KMS-11 (cell line): ENCODE measurements around the gene PALLD.

Experiments
- H2AFZ ChIP-seq: fragments of 200-600 bp; sonication (generic); 2 replicates; pipeline ENCODE4 v1.6.1; 2016; ENCODE audit warnings: antibody characterized with exemption, mixed run types, low read depth
- H3K27ac ChIP-seq: fragments of 200-600 bp; sonication (generic); 2 replicates; pipeline ENCODE4 v1.6.1; 2016; ENCODE audit warnings: mild to moderate bottlenecking, mixed run types
- H3K27me3 ChIP-seq: fragments of 200-600 bp; sonication (generic); 2 replicates; pipeline ENCODE4 v1.6.1; 2017; ENCODE audit warnings: mild to moderate bottlenecking, low read depth, mixed run types, moderate library complexity; ENCODE audit not compliant: insufficient read depth
- H3K36me3 ChIP-seq: fragments of 200-600 bp; sonication (generic); 2 replicates; pipeline ENCODE4 v1.6.1; 2017; ENCODE audit warnings: mild to moderate bottlenecking, mixed run types; ENCODE audit not compliant: insufficient read depth
- H3K4me1 ChIP-seq: fragments of 200-600 bp; sonication (generic); 2 replicates; pipeline ENCODE4 v1.6.1; 2016; ENCODE audit warnings: mild to moderate bottlenecking, low read depth, mixed run types; ENCODE audit not compliant: poor library complexity, severe bottlenecking
- H3K4me2 ChIP-seq: fragments of 200-600 bp; sonication (generic); 2 replicates; pipeline ENCODE4 v1.7.0; 2016; ENCODE audit warnings: mild to moderate bottlenecking, mixed run types
- H3K4me3 ChIP-seq: fragments of 200-600 bp; sonication (generic); IDR thresholded peaks from 2 replicates; pipeline ENCODE4 v1.6.1; 2017; ENCODE audit warnings: low read depth, low read length, mixed read lengths; ENCODE audit not compliant: insufficient read depth
- H3K79me2 ChIP-seq: fragments of 200-600 bp; sonication (generic); 2 replicates; pipeline ENCODE4 v1.6.1; 2016; ENCODE audit warnings: low read depth, mixed run types; ENCODE audit not compliant: insufficient read depth
- H3K9ac ChIP-seq: fragments of 200-600 bp; sonication (generic); 2 replicates; pipeline ENCODE4 v1.6.1; 2016; ENCODE audit warnings: mild to moderate bottlenecking, mixed run types
- H4K20me1 ChIP-seq: fragments of 200-600 bp; sonication (generic); 2 replicates; pipeline ENCODE4 v1.6.1; 2016; ENCODE audit warnings: mild to moderate bottlenecking, mixed run types; ENCODE audit not compliant: insufficient read depth
- CTCF ChIP-seq: fragments of 200-600 bp; sonication (generic); conservative IDR thresholded peaks from 2 replicates; pipeline ENCODE4 v1.6.1; 2017; ENCODE audit warnings: low read depth, mild to moderate bottlenecking, antibody characterized with exemption, low read length, moderate library complexity, mixed read lengths

The PALLD gene

GRCh38 chr4:168893205-168893604 lies 396.4 kb downstream of the PALLD start:
- H3K27me3 ChIP-seq = no peaks in the 10 kb centered on the region
- no peak for TF ChIP-seq CTCF
- no peak overlapping the region for H3K4me3 ChIP-seq
- H2AFZ ChIP-seq = no peak overlapping the region
- no peak overlapping the region for H3K4me2 ChIP-seq
- H3K79me2 ChIP-seq = no peaks in the 10 kb centered on the region
- no peak overlapping the region for H3K9ac ChIP-seq
- H3K4me1 ChIP-seq = no peaks in the 10 kb centered on the region
- H3K27ac ChIP-seq = no peak overlapping the region
- no peaks in the 10 kb centered on the region for H4K20me1 ChIP-seq
- peaks cover 5% of the 10 kb centered on the region; the same call in 1 of the 2 replicates for H3K36me3 ChIP-seq

DNA sequence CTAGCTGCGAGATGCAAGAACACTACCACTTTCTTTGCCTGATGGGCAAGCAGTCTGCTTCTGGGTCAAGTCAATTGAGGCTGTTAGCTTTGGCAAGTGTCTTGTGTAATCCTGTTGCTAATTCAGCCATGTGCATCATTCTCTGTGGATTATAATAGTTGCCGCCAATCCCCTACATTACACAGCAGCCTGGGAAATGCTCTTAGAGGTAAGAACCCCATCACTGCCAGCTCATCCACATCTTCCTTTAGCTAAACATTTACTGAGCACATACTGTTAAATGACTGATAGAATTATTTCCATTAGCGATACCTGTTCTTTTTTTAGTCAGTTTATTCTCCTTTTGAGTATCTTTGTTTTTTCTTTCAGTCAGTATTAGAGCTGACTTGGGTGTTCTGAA lies 397.0 kb downstream of the PALLD start:
- Histone ChIP-seq H3K9ac (no peak overlapping the region), H3K4me1 (no peaks in the 10 kb centered on the region), H3K27ac (no peak overlapping the region), H3K4me2 (no peak overlapping the region), H3K79me2 (no peaks in the 10 kb centered on the region), H2AFZ (no peak overlapping the region), H3K4me3 (no peak overlapping the region), H3K36me3 (peaks cover 5% of the 10 kb centered on the region; the same call in 1 of the 2 replicates), H4K20me1 (no peaks in the 10 kb centered on the region), H3K27me3 (no peaks in the 10 kb centered on the region)
- no peak for TF ChIP-seq CTCF

GRCh38 chr4:168900080-168900479 lies 403.2 kb downstream of the PALLD start:
- no peak overlapping the region for H2AFZ ChIP-seq

GRCh38 chr4:168907119-168907698 lies 410.4 kb downstream of the PALLD start:
- no peak overlapping the region for H3K27ac ChIP-seq
- H3K79me2 ChIP-seq = no peaks in the 10 kb centered on the region
- no peak for TF ChIP-seq CTCF
- no peaks in the 10 kb centered on the region for H3K4me1 ChIP-seq
- H3K36me3 ChIP-seq = no peaks in the 10 kb centered on the region; the same call in 1 of the 2 replicates
- no peaks in the 10 kb centered on the region for H4K20me1 ChIP-seq
- no peak overlapping the region for H2AFZ ChIP-seq
- H3K9ac ChIP-seq = no peak overlapping the region
- no peaks in the 10 kb centered on the region for H3K27me3 ChIP-seq
- H3K4me3 ChIP-seq = no peak overlapping the region
- no peak overlapping the region for H3K4me2 ChIP-seq

More at GRCh38 chr4:168900080-168900479, 403.2 kb downstream of the PALLD start:
- H4K20me1 ChIP-seq = no peaks in the 10 kb centered on the region
- TF ChIP-seq CTCF = no peak
- no peak overlapping the region for H3K9ac ChIP-seq
- H3K4me2 ChIP-seq = no peak overlapping the region
- no peaks in the 10 kb centered on the region for H3K79me2 ChIP-seq
- H3K36me3 ChIP-seq = no peaks in the 10 kb centered on the region; the same call in 1 of the 2 replicates
- no peaks in the 10 kb centered on the region for H3K27me3 ChIP-seq
- no peak overlapping the region for H3K4me3 ChIP-seq
- no peaks in the 10 kb centered on the region for H3K4me1 ChIP-seq
- H3K27ac ChIP-seq = no peak overlapping the region
